Endodermal cell (in vitro differentiated cells): ENCODE results near the gene SEMA4G. TPM values are rescaled to one million over a fixed set of nuclear protein-coding genes. Genes with fewer than 3 reads are reported as not detected.

ENCODE experiments used
- DNase-seq: peaks from one replicate; pipeline ENCODE4 v3.0.0-alpha.2; 2017
- H3K27ac ChIP-seq: 2 replicates; pipeline ENCODE4 v1.5.1; 2013; ENCODE audit warnings: mild to moderate bottlenecking, low read depth, low read length, moderate library complexity
- H3K27me3 ChIP-seq: 2 replicates; pipeline ENCODE4 v1.6.1; 2013; ENCODE audit warnings: mild to moderate bottlenecking, low read length, moderate library complexity; ENCODE audit not compliant: insufficient read depth, control insufficient read depth, poor library complexity, severe bottlenecking
- H3K36me3 ChIP-seq: 2 replicates; pipeline ENCODE4 v1.7.0; 2013; ENCODE audit warnings: mild to moderate bottlenecking, low read length, moderate library complexity; ENCODE audit not compliant: control insufficient read depth, insufficient read depth
- H3K4me1 ChIP-seq: one replicate; pipeline ENCODE4 v1.7.0; 2013; ENCODE audit warnings: low read length; ENCODE audit not compliant: control insufficient read depth, insufficient read depth
- H3K4me3 ChIP-seq: 2 replicates; pipeline ENCODE4 v1.5.1; 2013; ENCODE audit warnings: mild to moderate bottlenecking, low read length, moderate library complexity
- H3K9ac ChIP-seq: 2 replicates; pipeline ENCODE4 v1.6.1; 2013; ENCODE audit warnings: mild to moderate bottlenecking, low read length, moderate library complexity; ENCODE audit not compliant: poor library complexity, severe bottlenecking; ENCODE audit errors: extremely low read depth
- H3K9me3 ChIP-seq: 2 replicates; pipeline ENCODE4 v1.6.1; 2013; ENCODE audit warnings: mild to moderate bottlenecking, low read length, moderate library complexity; ENCODE audit not compliant: control insufficient read depth
- H3K27ac Mint-ChIP-seq: 2 replicates; pipeline ENCODE4 v1.8.0; 2020; ENCODE audit warnings: mixed read lengths
- H3K27me3 Mint-ChIP-seq: 2 replicates; pipeline ENCODE4 v1.8.0; 2021; ENCODE audit warnings: mild to moderate bottlenecking, mixed read lengths; ENCODE audit not compliant: insufficient read depth
- H3K36me3 Mint-ChIP-seq: 2 replicates; pipeline ENCODE4 v1.8.0; 2020; ENCODE audit warnings: low read depth, mixed read lengths
- H3K4me1 Mint-ChIP-seq: 2 replicates; pipeline ENCODE4 v1.8.0; 2020; ENCODE audit warnings: mixed read lengths
- H3K4me3 Mint-ChIP-seq: 2 replicates; pipeline ENCODE4 v1.8.0; 2020; ENCODE audit warnings: mild to moderate bottlenecking, moderate library complexity, mixed read lengths
- H3K9me3 Mint-ChIP-seq: 2 replicates; pipeline ENCODE4 v1.8.0; 2020; ENCODE audit warnings: mild to moderate bottlenecking, mixed read lengths
- WGBS, 2 experiments: methylation state at CpG; one replicate each; pipeline versions ENCODE4 v1.1.5 to v1.1.7; 2013; ENCODE audit warnings: missing lambda C conversion rate in 2 of 2, mixed read lengths in 1 of 2; ENCODE audit not compliant: insufficient coverage in 1 of 2, insufficient read length in 1 of 2; 5-methylcytosine and 5-hydroxymethylcytosine counted together
- total RNA-seq, 2 donors: library from RNA; stranded (reverse); fragmentation: NEBNext Ultra II Directional in 1 of 2; extraction: Animal tissue kit (Norgen Biotek cat#: 25700) in 1 of 2; gene quantifications; 2 replicates in 1 of 2; 3 replicates in 1 of 2; pipeline ENCODE4 v1.2.1, GENCODE V29; 2021
- TF ChIP-seq, protein P1 (sequence below): fragments of 200-600 bp; sonication (generic); conservative IDR thresholded peaks from 2 replicates; pipeline ENCODE4 v1.5.0; 2021; ENCODE audit warnings: antibody characterized with exemption, mild to moderate bottlenecking

The SEMA4G gene
- total RNA-seq, 2 donors from 2014 or later: 20.1 to 36.6 TPM

DNA sequence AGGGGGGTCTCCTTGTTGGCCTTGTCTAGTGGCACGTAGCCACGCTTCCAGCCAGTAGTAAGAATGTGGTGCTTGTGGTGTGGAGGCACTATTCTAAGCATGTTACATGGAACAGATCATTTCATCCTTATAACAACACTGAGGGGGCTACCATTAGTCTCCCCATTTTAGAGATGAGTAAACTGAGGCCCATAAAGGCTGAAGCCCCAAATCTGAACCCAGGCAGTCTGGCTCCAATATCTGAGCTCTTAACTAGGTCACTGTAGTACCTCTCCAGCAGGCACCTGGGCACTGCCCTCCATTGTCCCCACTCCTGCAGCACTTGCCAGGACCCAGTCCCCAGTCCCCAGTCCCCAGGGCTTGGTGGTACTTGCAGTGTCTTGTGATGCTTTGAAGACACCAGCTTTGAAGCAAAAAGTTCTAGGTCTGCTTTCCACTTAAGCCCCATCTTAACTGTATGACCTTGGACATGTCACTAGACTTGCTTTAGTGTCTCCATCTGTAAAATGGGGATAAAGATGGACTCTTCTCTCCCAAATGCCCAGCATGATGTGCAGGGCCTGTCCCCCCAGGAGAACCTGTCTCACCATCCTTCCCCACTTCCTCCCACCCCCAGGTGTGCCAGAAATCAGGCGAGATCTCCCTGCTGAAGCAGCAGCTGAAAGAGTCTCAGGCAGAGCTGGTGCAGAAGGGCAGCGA lies 36.7 kb downstream of the SEMA4G start:
- WGBS, 2 experiments: 87 to 93% methylated on average over 2 to 3 of the region's 4 CpGs
- Histone ChIP-seq H3K27ac (no peak overlapping the region), H3K27me3 (no peaks in the 10 kb centered on the region), H3K9ac (no peak overlapping the region), H3K36me3 (peaks cover 41% of the 10 kb centered on the region), H3K4me3 (no peak overlapping the region), H3K4me1 (no peaks in the 10 kb centered on the region), H3K9me3 (no peaks in the 10 kb centered on the region)
- no peaks in the 10 kb centered on the region for H3K9me3 Mint-ChIP-seq
- DNase-seq: no peak
- H3K4me3 Mint-ChIP-seq: no peak overlapping the region
- no peaks in the 10 kb centered on the region for H3K27me3 Mint-ChIP-seq
- TF ChIP-seq, protein P1, sequence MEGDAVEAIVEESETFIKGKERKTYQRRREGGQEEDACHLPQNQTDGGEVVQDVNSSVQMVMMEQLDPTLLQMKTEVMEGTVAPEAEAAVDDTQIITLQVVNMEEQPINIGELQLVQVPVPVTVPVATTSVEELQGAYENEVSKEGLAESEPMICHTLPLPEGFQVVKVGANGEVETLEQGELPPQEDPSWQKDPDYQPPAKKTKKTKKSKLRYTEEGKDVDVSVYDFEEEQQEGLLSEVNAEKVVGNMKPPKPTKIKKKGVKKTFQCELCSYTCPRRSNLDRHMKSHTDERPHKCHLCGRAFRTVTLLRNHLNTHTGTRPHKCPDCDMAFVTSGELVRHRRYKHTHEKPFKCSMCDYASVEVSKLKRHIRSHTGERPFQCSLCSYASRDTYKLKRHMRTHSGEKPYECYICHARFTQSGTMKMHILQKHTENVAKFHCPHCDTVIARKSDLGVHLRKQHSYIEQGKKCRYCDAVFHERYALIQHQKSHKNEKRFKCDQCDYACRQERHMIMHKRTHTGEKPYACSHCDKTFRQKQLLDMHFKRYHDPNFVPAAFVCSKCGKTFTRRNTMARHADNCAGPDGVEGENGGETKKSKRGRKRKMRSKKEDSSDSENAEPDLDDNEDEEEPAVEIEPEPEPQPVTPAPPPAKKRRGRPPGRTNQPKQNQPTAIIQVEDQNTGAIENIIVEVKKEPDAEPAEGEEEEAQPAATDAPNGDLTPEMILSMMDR: no peak
- peaks cover 7% of the 10 kb centered on the region for H3K4me1 Mint-ChIP-seq
- no peak overlapping the region for H3K27ac Mint-ChIP-seq
- H3K36me3 Mint-ChIP-seq: peaks cover 26% of the 10 kb centered on the region

DNA sequence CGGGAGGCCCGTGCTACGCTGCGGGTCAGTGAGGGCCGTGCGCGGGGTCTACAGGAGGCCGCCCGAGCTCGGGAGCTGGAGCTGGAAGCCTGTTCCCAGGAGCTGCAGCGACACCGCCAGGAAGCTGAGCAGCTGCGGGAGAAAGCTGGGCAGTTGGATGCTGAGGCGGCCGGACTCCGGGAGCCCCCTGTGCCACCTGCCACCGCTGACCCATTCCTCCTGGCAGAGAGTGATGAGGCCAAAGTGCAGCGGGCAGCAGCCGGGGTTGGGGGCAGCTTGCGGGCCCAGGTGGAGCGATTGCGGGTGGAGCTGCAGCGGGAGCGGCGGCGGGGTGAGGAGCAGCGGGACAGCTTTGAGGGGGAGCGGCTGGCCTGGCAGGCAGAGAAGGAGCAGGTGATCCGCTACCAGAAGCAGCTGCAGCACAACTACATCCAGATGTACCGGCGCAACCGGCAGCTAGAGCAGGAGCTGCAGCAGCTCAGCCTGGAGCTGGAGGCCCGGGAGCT lies 37.3 kb downstream of the SEMA4G start:
- no peaks in the 10 kb centered on the region for H3K27me3 ChIP-seq
- H3K27ac ChIP-seq: no peak overlapping the region
- H3K4me1 Mint-ChIP-seq: peaks cover 5% of the 10 kb centered on the region
- DNase-seq: no peak
- H3K36me3 ChIP-seq: peaks cover 41% of the 10 kb centered on the region
- H3K9ac ChIP-seq: no peak overlapping the region
- no peaks in the 10 kb centered on the region for H3K4me1 ChIP-seq
- TF ChIP-seq, protein P1: no peak
- no peaks in the 10 kb centered on the region for H3K9me3 Mint-ChIP-seq
- H3K4me3 ChIP-seq: no peak overlapping the region
- WGBS, 2 experiments: 90 to 94% methylated on average over 21 to 33 of the region's 33 CpGs
- H3K36me3 Mint-ChIP-seq: peaks cover 26% of the 10 kb centered on the region
- H3K27ac Mint-ChIP-seq: no peak overlapping the region
- H3K9me3 ChIP-seq: no peaks in the 10 kb centered on the region
- no peaks in the 10 kb centered on the region for H3K27me3 Mint-ChIP-seq
- H3K4me3 Mint-ChIP-seq: no peak overlapping the region

- no peaks in the 10 kb centered on the region for H3K4me1 ChIP-seq
- H3K36me3 Mint-ChIP-seq: peaks cover 24% of the 10 kb centered on the region
These were observed 37.9 kb downstream of the SEMA4G start for GRCh38 chr10:101007099-101007711.

More at GRCh38 chr10:101007099-101007711, 37.9 kb downstream of the SEMA4G start:
- H3K4me1 Mint-ChIP-seq: peaks cover 5% of the 10 kb centered on the region
- DNase-seq: no peak
- H3K27me3 Mint-ChIP-seq: no peaks in the 10 kb centered on the region
- Histone ChIP-seq H3K9me3 (no peaks in the 10 kb centered on the region), H3K27me3 (no peaks in the 10 kb centered on the region), H3K9ac (no peak overlapping the region), H3K4me3 (no peak overlapping the region), H3K36me3 (peaks cover 38% of the 10 kb centered on the region), H3K27ac (no peak overlapping the region)
- 60 to 91% methylated on average over 1 to 11 of the region's 11 CpGs for WGBS, 2 experiments
- TF ChIP-seq, protein P1: no peak
- H3K9me3 Mint-ChIP-seq: no peaks in the 10 kb centered on the region
- no peak overlapping the region for H3K4me3 Mint-ChIP-seq
- H3K27ac Mint-ChIP-seq: no peak overlapping the region
